Ammon's horn (tissue), 1 donor: ENCODE data around the gene PLVAP.
"Not testable (repeated sequence)": the region's sequence is repeated elsewhere in the genome, so short reads cannot be mapped to it uniquely, and the experiment has no call there.

Experiments
- DNase-seq: peaks from one replicate; pipeline ENCODE4 v3.0.0-alpha.2; 2016; ENCODE audit warnings: low spot score

The PLVAP gene

GRCh38 chr19:17401628-17402027 is 24.5 kb upstream of the PLVAP start:
- no peak for DNase-seq

DNA sequence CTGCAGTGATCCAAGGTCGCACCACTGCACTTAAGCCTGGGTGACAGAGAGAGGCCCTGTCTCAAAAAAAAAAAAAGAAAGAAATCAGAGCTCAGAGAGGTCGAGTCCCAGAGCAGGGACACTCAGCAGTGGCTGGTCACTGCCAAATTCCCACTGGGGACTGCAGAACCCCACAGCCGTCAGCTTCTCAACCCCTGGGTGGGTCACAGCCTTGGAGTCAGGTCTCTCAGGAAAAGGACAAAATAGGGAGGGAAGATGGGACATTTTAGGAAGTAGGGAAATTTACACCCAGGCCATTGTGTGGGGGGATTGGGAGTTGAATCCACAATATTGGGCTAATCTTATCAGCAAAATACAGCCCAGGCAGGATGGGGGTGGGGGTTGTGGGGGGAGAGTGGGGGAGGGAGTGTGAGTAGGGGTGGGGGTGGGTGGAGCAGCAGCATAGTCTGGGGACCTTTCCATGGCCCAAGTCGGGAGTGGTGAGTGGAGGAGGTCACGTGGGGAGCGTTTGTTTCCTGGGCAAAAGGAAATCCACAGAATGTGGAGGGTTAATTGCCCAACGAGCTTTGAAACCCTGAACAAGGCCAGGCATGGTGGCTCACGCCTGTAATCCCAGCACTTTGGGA is 21.9 kb upstream of the PLVAP start:
- no peak for DNase-seq

- peak; percentile 55 for DNase-seq
Observed at GRCh38 chr19:17394891-17395415, 17.8 kb upstream of the PLVAP start.

DNA sequence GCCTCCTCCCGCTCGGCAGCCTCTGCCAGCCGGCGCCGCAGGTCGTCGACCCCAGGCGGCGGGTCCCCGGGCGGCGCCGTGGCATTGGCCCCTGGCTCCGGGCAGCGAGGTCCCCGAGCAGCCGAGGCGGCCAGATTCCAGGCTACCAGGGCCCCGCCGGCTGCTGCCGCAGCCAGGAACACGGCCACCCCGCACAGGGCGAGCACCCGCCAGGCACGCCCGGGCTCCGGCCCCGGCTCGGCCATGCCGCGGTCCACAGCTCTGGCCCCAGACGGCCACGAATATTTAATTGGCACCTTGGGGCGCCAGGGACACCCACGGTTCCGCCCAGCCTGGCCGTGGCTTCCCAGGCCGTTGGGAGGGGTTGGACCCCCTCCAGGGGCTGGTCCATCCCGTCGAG is 16.8 kb upstream of the PLVAP start, which contains the start of gene CCDC194:
TSS of gene CCDC194 (minus strand) at position 283 of the 400 bp plus-strand sequence. CDS start at position 245, 38 bp downstream.
- no peak for DNase-seq

DNA sequence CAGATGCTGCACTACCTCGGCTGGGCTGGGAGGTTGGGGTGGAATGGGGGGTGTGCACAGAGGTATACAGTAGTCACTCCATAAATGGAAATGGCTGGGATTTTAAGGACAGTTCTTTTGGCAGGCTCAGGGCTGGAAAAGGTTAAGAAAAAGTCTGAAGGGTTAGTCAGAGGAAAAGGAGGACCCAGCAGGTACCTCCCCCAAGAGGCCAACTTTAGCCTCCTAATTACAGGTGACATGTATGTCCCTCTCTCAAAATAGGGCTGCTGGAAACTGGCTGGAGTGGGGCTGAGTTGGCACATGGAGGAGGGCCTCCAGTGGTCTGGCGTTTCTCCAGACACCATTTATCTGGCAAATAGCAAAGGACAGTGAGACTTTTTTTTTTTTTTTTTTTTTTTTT is 15.9 kb upstream of the PLVAP start:
- DNase-seq: no peak

DNA sequence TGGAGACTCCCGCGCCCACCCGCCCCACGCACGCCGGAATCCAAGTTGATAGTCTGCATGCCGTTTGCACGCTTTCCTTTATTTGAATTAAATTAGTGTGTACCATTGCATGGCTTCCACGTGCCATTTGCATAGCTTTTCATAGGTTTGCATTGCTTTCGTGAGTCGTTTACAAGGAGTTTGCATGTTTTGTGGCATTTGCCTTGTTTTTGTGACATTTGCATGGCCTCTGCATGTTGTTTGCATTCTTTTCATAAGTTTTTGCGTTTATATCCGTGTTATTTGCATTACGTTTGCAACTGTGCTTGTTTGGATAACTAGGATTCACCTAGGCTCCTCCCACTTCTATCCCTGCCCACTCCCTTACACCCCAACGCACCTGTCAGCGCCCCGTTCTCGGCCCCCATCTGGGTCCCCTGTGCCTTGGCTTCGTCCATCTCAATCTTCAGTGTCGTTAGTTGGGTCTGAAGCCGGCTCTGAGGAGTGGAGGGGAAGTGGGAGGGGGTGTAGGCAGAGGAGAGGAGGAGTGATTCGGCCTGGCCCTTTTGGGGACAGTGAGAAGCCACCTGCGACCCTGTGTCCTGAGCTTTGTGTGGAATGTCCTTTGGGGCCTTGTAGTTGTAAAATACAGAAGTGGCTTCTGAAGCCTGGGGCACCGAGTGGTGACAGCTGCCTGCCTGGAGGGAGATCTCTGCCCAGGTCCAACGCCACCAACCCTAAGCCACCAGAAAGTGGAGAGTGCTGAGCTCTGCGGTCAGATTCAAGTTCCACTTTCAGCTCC is 14.4 kb upstream of the PLVAP start:
- DNase-seq: peak; percentile 37

GRCh38 chr19:17390665-17391370 is 13.7 kb upstream of the PLVAP start:
- DNase-seq: peak; percentile 93

GRCh38 chr19:17389957-17390664 is 13.0 kb upstream of the PLVAP start:
- no peak for DNase-seq

GRCh38 chr19:17389288-17389687 is 12.1 kb upstream of the PLVAP start:
- DNase-seq: no peak

DNA sequence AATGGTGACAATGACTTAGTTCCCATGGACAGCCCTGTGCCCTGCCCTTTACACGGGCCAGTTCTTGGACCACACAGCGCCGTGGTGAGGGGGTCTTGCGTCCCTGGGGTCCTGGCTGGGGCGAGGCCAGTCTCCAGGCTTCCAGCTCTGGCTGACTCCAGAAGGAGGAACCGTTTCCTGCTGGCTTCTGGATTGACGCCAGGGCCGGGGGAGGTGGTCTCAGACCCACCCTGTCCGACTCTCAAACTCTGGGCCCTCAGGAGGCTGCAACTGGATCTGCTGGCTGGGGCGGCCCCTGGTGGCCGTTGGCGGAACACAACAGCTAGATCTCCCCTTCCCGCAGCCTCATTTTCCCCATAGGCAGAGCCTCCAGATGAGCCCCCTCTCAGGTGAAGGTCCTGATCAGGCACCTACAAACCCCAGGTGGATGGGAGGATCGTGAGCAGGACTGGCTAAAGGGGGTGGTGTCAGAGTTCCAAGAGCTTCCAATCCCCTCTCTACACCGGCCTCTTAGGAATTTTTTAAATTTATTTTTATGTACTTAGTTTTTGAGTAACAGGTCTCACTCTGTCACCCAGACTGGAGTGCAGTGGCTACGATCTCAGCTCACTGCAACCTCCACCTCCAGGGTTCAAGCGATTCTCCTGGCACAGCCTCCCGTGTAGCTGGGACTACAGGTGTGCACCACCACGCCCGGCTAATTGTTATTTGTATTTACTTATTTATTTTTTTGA is 8.9 kb upstream of the PLVAP start:
- DNase-seq: peak; percentile 41

GRCh38 chr19:17380426-17381138 is 3.4 kb upstream of the PLVAP start:
- DNase-seq: no peak

GRCh38 chr19:17379221-17379631 is 2.1 kb upstream of the PLVAP start:
- no peak for DNase-seq

DNA sequence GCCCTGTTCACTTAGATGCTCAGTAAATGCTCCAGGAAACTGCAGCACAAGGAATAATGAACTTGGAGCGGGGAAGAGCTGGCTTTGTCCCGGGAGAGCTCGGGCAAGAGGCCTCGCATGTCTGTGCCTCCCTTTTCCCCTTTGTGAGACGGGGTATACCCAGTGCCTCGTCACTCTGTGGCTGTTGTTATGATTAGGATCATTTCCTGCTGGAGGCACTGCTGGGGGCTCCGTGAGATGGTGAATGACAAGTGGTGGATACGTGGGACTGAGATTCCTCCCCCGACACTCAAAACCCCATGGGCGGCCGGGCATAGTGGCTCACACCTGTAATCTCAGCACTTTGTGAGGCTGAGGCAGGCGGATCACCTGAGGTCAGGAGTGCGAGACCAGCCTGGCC is 1.1 kb upstream of the PLVAP start:
- no peak for DNase-seq

GRCh38 chr19:17370026-17370587 is 7.0 kb downstream of the PLVAP start:
- peak; percentile 66 for DNase-seq

GRCh38 chr19:17365361-17365760 is 11.8 kb downstream of the PLVAP start:
- DNase-seq: no peak

GRCh38 chr19:17363852-17364605 is 13.1 kb downstream of the PLVAP start:
- not testable (repeated sequence) for DNase-seq

- no peak for DNase-seq
Observed at GRCh38 chr19:17359905-17360800, 17.0 kb downstream of the PLVAP start.

GRCh38 chr19:17358395-17358794 is 18.7 kb downstream of the PLVAP start:
- DNase-seq: no peak
